GM06990 (cell line): ENCODE measurements around the gene MAPK11.

Experiments used
- DNase-seq: peaks from one replicate; pipeline ENCODE4 v3.0.0-alpha.2; 2011; ENCODE audit not compliant: insufficient read length; ENCODE audit errors: extremely low read depth
- H3K27me3 ChIP-seq: replicated peaks from 2 replicates; pipeline ENCODE4 v1.6.0; 2011; ENCODE audit warnings: low read length; ENCODE audit not compliant: control insufficient read depth, insufficient read depth
- H3K36me3 ChIP-seq: 2 replicates; pipeline ENCODE4 v1.5.1; 2011; ENCODE audit warnings: low read length; ENCODE audit not compliant: control insufficient read depth, insufficient read depth
- H3K4me3 ChIP-seq: replicated peaks from 2 replicates; pipeline ENCODE4 v1.5.1; 2011; ENCODE audit warnings: low read depth, mild to moderate bottlenecking, control low read depth, low read length
- TF ChIP-seq, protein P1 (sequence below): IDR thresholded peaks from 2 replicates; pipeline ENCODE4 v1.5.1; 2011; ENCODE audit warnings: low read length, control low read depth, mild to moderate bottlenecking, inconsistent platforms; ENCODE audit not compliant: insufficient read depth, poor library complexity, severe bottlenecking

The MAPK11 gene

GRCh38 chr22:50294319-50294656 is 24.1 kb upstream of the MAPK11 start:
- TF ChIP-seq, protein P1, sequence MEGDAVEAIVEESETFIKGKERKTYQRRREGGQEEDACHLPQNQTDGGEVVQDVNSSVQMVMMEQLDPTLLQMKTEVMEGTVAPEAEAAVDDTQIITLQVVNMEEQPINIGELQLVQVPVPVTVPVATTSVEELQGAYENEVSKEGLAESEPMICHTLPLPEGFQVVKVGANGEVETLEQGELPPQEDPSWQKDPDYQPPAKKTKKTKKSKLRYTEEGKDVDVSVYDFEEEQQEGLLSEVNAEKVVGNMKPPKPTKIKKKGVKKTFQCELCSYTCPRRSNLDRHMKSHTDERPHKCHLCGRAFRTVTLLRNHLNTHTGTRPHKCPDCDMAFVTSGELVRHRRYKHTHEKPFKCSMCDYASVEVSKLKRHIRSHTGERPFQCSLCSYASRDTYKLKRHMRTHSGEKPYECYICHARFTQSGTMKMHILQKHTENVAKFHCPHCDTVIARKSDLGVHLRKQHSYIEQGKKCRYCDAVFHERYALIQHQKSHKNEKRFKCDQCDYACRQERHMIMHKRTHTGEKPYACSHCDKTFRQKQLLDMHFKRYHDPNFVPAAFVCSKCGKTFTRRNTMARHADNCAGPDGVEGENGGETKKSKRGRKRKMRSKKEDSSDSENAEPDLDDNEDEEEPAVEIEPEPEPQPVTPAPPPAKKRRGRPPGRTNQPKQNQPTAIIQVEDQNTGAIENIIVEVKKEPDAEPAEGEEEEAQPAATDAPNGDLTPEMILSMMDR, result no peak
- Histone ChIP-seq H3K36me3 (peaks cover 19% of the 10 kb centered on the region), H3K4me3 (no peak overlapping the region), H3K27me3 (no peaks in the 10 kb centered on the region)
- no peak for DNase-seq

GRCh38 chr22:50293441-50294318 is 23.5 kb upstream of the MAPK11 start:
- no peak for DNase-seq
- TF ChIP-seq, protein P1, result no peak
- no peak overlapping the region; the same call in 1 of the 2 replicates for H3K4me3 ChIP-seq
- H3K27me3 ChIP-seq, result no peaks in the 10 kb centered on the region
- H3K36me3 ChIP-seq, result peaks cover 24% of the 10 kb centered on the region

- Histone ChIP-seq H3K4me3 (peak overlapping the region; percentile 27), H3K36me3 (peaks cover 30% of the 10 kb centered on the region), H3K27me3 (no peaks in the 10 kb centered on the region)
- TF ChIP-seq, protein P1, result no peak
- peak; percentile 63 for DNase-seq
Measured at GRCh38 chr22:50292643-50293440, 22.7 kb upstream of the MAPK11 start.

- no peak overlapping the region for H3K4me3 ChIP-seq
- H3K36me3 ChIP-seq, result peaks cover 51% of the 10 kb centered on the region
- TF ChIP-seq, protein P1, result no peak
- no peaks in the 10 kb centered on the region for H3K27me3 ChIP-seq
- DNase-seq, result no peak
Measured at GRCh38 chr22:50289942-50290630, 19.9 kb upstream of the MAPK11 start.

DNA sequence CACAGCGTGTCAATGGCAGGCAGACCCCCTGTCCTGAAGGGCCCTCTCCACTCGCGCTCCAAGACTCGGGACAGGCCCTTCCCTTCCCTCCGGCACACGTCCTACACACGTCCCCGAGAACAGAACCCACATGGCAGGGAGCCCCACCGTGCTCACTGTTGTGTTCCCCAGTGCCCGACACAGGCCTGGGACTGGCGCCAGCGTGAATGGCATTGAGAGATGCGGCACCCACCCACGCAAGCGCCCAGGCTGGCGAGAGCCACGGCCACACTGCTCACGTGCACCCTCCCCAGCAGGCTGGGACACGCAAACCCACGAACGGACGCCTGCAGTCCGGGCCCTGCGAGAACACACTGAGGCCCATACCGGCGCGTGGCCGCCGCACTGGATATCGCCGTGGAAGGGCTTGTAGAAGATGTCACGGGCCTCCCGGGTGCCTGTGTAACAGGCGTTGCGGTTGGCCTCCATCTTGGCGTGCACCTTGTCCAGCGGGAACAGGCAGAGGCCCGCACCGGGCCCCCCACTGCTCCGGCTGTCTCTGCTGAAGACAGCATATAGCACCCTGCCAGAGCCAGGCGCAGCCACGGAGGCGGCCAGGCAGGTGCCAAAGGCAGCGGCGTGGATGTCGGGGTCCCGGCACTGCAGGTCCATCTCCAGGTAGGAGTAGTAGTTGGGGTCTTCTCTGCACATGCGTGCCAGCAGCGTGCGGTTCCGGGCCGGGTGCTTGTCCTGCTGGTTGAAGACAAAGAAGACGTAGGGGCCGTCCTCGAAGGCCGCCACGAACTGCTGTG is 19.2 kb upstream of the MAPK11 start:
- H3K4me3 ChIP-seq, result no peak overlapping the region
- no peaks in the 10 kb centered on the region for H3K27me3 ChIP-seq
- TF ChIP-seq, protein P1, result no peak
- peaks cover 51% of the 10 kb centered on the region for H3K36me3 ChIP-seq
- DNase-seq, result no peak
